HG03457 (cell line): ENCODE measurements around the gene CACNB2.
A peak's percentile ranks its signal among the peaks of the same experiment; 100 is the strongest.
"Not testable (repeated sequence)": the region's sequence is repeated elsewhere in the genome, so short reads cannot be mapped to it uniquely, and the experiment has no call there.

Experiments
- ATAC-seq: cut with Tn5 transposase; IDR thresholded peaks from one replicate; pipeline ENCODE4 v1.9.1; 2021; ENCODE audit warnings: moderate number of reproducible peaks; ENCODE audit not compliant: unreplicated experiment

Gene CACNB2

GRCh38 chr10:18438361-18439126 lies 298.3 kb downstream of the CACNB2 start:
- ATAC-seq = no peak

- no peak for ATAC-seq
Measured at GRCh38 chr10:18439601-18440000, 299.4 kb downstream of the CACNB2 start.

GRCh38 chr10:18445635-18446034 lies 305.4 kb downstream of the CACNB2 start:
- ATAC-seq = not testable (repeated sequence)

- no peak for ATAC-seq
Measured at GRCh38 chr10:18446205-18446604, 306.0 kb downstream of the CACNB2 start.

GRCh38 chr10:18449611-18450026 lies 309.4 kb downstream of the CACNB2 start:
- ATAC-seq = no peak

GRCh38 chr10:18450298-18450697 lies 310.1 kb downstream of the CACNB2 start:
- no peak for ATAC-seq

- ATAC-seq = no peak
Measured at GRCh38 chr10:18455086-18455884, 315.1 kb downstream of the CACNB2 start.

- ATAC-seq = peak; percentile 99
Measured at GRCh38 chr10:18456984-18457383, 316.8 kb downstream of the CACNB2 start.

GRCh38 chr10:18460032-18460431 lies 319.8 kb downstream of the CACNB2 start:
- no peak for ATAC-seq

GRCh38 chr10:18463673-18464211 lies 323.5 kb downstream of the CACNB2 start:
- ATAC-seq = no peak

- ATAC-seq = no peak
Measured at GRCh38 chr10:18469125-18469524, 328.9 kb downstream of the CACNB2 start.

GRCh38 chr10:18472977-18473376 lies 332.8 kb downstream of the CACNB2 start:
- ATAC-seq = no peak

- ATAC-seq = no peak
Measured at GRCh38 chr10:18473424-18474117, 333.3 kb downstream of the CACNB2 start.

GRCh38 chr10:18474118-18474455 lies 333.9 kb downstream of the CACNB2 start:
- no peak for ATAC-seq

GRCh38 chr10:18476076-18476647 lies 335.9 kb downstream of the CACNB2 start:
- no peak for ATAC-seq

GRCh38 chr10:18478354-18478753 lies 338.1 kb downstream of the CACNB2 start:
- ATAC-seq = no peak

GRCh38 chr10:18479502-18479901 lies 339.3 kb downstream of the CACNB2 start:
- ATAC-seq = no peak

GRCh38 chr10:18483516-18484186 lies 343.4 kb downstream of the CACNB2 start:
- ATAC-seq = no peak

- ATAC-seq = no peak
Measured at GRCh38 chr10:18486438-18486837, 346.2 kb downstream of the CACNB2 start.

- no peak for ATAC-seq
Measured at GRCh38 chr10:18490755-18491154, 350.5 kb downstream of the CACNB2 start.
